ENCODE data around the gene ABCC1. TPM values are rescaled to one million over a fixed set of nuclear protein-coding genes. Genes with fewer than 3 reads are reported as not detected.

Gene ABCC1
- total and polyA plus RNA-seq, 2 of the 8 experiments (the other 6 are each of a cell fraction or from before 2014, with no cell fraction given), result 42.6 to 66.8 TPM

DNA sequence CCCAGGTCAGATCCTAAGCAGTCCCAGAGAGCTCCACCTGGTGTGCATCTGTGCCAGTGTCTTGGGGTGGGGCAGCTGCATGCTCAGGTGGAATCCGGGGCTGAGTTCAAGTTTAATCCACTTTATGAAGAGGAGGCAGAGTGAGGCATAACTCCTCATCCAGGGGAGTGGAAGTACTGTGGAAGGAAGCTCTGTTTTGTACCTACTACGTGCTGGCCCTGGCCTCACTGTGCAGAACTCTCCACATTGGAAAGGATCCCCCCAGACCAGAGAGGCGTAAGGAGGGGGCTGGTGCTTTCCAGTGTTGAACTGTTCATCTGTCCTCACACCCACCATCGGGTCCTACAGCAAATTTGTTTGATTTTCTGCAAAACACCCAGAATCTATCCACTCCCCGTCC is 195.9 kb downstream of the ABCC1 start:
- no peaks in the 10 kb centered on the region; the same call in 1 of the 2 replicates for H3K79me1 ChIP-seq (ENCODE audit: low read depth, low read length)
- no peak overlapping the region for H3K4me2 ChIP-seq (ENCODE audit: insufficient read depth in 1 of 2, low read depth in 2 of 2, low read length in 2 of 2)
- TF ChIP-seq, protein P1, sequence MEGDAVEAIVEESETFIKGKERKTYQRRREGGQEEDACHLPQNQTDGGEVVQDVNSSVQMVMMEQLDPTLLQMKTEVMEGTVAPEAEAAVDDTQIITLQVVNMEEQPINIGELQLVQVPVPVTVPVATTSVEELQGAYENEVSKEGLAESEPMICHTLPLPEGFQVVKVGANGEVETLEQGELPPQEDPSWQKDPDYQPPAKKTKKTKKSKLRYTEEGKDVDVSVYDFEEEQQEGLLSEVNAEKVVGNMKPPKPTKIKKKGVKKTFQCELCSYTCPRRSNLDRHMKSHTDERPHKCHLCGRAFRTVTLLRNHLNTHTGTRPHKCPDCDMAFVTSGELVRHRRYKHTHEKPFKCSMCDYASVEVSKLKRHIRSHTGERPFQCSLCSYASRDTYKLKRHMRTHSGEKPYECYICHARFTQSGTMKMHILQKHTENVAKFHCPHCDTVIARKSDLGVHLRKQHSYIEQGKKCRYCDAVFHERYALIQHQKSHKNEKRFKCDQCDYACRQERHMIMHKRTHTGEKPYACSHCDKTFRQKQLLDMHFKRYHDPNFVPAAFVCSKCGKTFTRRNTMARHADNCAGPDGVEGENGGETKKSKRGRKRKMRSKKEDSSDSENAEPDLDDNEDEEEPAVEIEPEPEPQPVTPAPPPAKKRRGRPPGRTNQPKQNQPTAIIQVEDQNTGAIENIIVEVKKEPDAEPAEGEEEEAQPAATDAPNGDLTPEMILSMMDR (IDR thresholded peaks at IDR 0.05; ENCODE audit: control extremely low read depth in 1 of 3, insufficient read depth in 1 of 3, low read depth in 1 of 3, low read length in 3 of 3), result peak in 2 of 3 experiments; percentile 8 to 14; a peak in 2 of 4 replicates
- TF ChIP-seq BACH1 (IDR thresholded peaks at IDR 0.05; ENCODE audit: low read length) (no peak), BCL11A (IDR thresholded peaks at IDR 0.05; ENCODE audit: low read depth in 2 of 2, low read length in 2 of 2) (no peak)
- H3K9me3 ChIP-seq (ENCODE audit: insufficient read depth in 2 of 2, low read depth in 1 of 2, low read length in 1 of 2), result no peaks in the 10 kb centered on the region
- H4K5ac ChIP-seq (ENCODE audit: insufficient read length, low read depth, low read length), result no peak overlapping the region
- H4K8ac ChIP-seq (ENCODE audit: extremely low read depth, insufficient read depth, low read length), result no peak overlapping the region
- no peak overlapping the region for H3K18ac ChIP-seq (ENCODE audit: extremely low read depth, low read length)
- H2BK120ac ChIP-seq (replicated peaks; ENCODE audit: low read depth, low read length), result no peak overlapping the region
- no peak overlapping the region for H3K23ac ChIP-seq (ENCODE audit: insufficient read length)
- no peak for DNase-seq (ENCODE audit: low read depth in 1 of 2, low spot score in 2 of 2)
- H3K36me3 ChIP-seq (ENCODE audit: control insufficient read depth in 2 of 4, insufficient read depth in 4 of 4, low read length in 3 of 4), result peaks cover 4 to 28% (median 12%) of the 10 kb centered on the region in 4 experiments; a peak in 6 of 8 replicates
- H2BK15ac ChIP-seq (ENCODE audit: low read length), result no peak overlapping the region
- no peak overlapping the region for H3K14ac ChIP-seq (ENCODE audit: insufficient read length)
- H4K91ac ChIP-seq (replicated peaks; ENCODE audit: insufficient read length, low read length), result no peak overlapping the region
- H3K27me3 ChIP-seq (replicated peaks in 1 of 4; ENCODE audit: control insufficient read depth in 3 of 4, extremely low read depth in 1 of 4, insufficient read depth in 3 of 4, low read length in 3 of 4), result no peaks in the 10 kb centered on the region
- no peak overlapping the region for H3K56ac ChIP-seq (replicated peaks; ENCODE audit: insufficient read length, low read depth, low read length)
- H3K79me2 ChIP-seq (ENCODE audit: control insufficient read depth in 1 of 2, insufficient read depth in 2 of 2, low read length in 2 of 2), result no peaks in the 10 kb centered on the region
- H3K27ac ChIP-seq (ENCODE audit: low read depth, low read length), result no peak overlapping the region
- 80% methylated on average over 5 of the region's 5 CpGs; no CpG with 5 or more reads in 1 of the 2 experiments for WGBS, 2 experiments (ENCODE audit: extremely low coverage in 1 of 2, insufficient coverage in 1 of 2, insufficient read length in 1 of 2, insufficient replicate concordance in 2 of 2, low coverage in 1 of 2, low lambda C conversion rate in 2 of 2, missing lambda C conversion rate in 1 of 2)
- no peak overlapping the region for H3K4me3 ChIP-seq (ENCODE audit: extremely low read depth in 1 of 4, insufficient read depth in 2 of 4, low read depth in 3 of 4, low read length in 4 of 4)
- H3K4me1 ChIP-seq (replicated peaks in 1 of 4; ENCODE audit: control insufficient read depth in 3 of 4, insufficient read depth in 4 of 4, low read length in 3 of 4), result peaks cover 0 to 4% (median under 1%) of the 10 kb centered on the region in 4 experiments; a peak in 1 of 7 replicates
- FAIRE-seq, result no peak
- POLR2A ChIA-PET (ENCODE audit: partially characterized antibody), result interaction anchor here (1.2 to 1.5 kb wide), 2 partner anchors 11 to 44 kb away, joined by 3 read pairs; no protein-coding TSS in a partner anchor
- H4K20me1 ChIP-seq (replicated peaks in 1 of 2; ENCODE audit: control insufficient read depth in 1 of 2, insufficient read depth in 2 of 2, low read length in 2 of 2), result peaks cover 3% of the 10 kb centered on the region in 2 experiments
- no peak overlapping the region for H3K4ac ChIP-seq (replicated peaks; ENCODE audit: insufficient read length, low read depth, low read length)
- no peak overlapping the region for H2BK20ac ChIP-seq (ENCODE audit: low read length)
- H3K23me2 ChIP-seq (ENCODE audit: low read depth, low read length), result no peaks in the 10 kb centered on the region
- no peak overlapping the region for H2AFZ ChIP-seq (ENCODE audit: low read length)
- no peak overlapping the region for H3K9ac ChIP-seq (replicated peaks in 1 of 4; ENCODE audit: extremely low read depth in 1 of 4, low read depth in 3 of 4, low read length in 3 of 4)
- H2AK5ac ChIP-seq (ENCODE audit: low read depth, low read length), result no peak overlapping the region
- no peak overlapping the region; the same call in 1 of the 2 replicates for H2BK5ac ChIP-seq (ENCODE audit: low read depth, low read length)
- H2BK12ac ChIP-seq (ENCODE audit: low read depth, low read length), result no peak overlapping the region
- CTCF ChIA-PET (ENCODE audit: partially characterized antibody), result interaction anchor here (0.8 to 1.4 kb wide), 5 partner anchors 9 to 42 kb away, joined by 3 to 11 read pairs (median 6); no protein-coding TSS in a partner anchor
